Measurements from ENCODE around the gene BRD3. TPM values are rescaled to one million over a fixed set of nuclear protein-coding genes. Genes with fewer than 3 reads are reported as not detected.

BRD3 gene
- total and polyA plus RNA-seq, 2 of the 8 experiments (the other 6 are each of a cell fraction or from before 2014, with no cell fraction given): 31.0 to 82.7 TPM

DNA sequence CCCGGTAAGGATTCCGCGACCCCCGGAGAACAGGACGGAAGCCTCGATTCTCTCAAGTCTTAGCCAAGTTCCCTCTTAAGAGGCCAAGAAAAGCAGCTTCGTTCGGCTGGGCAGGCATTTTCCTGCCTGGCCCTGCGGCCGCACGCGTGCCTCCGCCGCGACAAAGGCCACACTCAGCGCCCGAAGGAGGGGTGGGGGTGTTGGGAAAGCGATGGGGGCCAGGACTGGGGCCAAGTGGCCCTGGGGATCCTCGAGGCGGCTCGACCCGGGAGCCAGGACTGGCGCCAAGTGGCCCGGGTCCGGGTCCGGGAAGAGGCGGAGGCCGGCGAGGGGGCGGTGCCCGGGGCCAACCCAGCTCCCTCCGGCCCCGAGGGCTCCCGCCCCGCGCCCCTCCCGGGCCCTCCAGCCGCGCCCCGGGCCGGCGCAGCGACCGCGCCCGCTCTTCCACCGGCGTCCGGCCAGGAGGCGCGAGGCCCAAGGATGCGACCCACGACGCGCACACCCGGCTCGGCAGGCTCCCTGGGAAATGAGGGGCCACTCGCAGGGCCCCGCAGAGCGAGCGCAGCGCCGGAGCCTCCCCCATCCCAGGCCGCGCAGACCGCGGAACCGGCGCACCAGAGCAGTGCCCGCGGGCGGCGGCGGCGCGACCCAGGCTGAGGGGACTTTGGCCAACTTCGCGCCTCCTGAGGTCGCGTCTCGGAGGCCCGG, 76.5 kb downstream of the BRD3 start:
- H3K36me3 ChIP-seq (ENCODE audit: control insufficient read depth in 2 of 4, insufficient read depth in 4 of 4, low read length in 3 of 4): no peaks in the 10 kb centered on the region
- H4K91ac ChIP-seq (replicated peaks; ENCODE audit: insufficient read length, low read length): peak overlapping the region; percentile 65
- no peak overlapping the region for H3K4ac ChIP-seq (replicated peaks; ENCODE audit: insufficient read length, low read depth, low read length)
- H3K9me3 ChIP-seq (ENCODE audit: insufficient read depth in 2 of 2, low read depth in 1 of 2, low read length in 1 of 2): no peaks in the 10 kb centered on the region
- H3K27me3 ChIP-seq (replicated peaks in 1 of 4; ENCODE audit: control insufficient read depth in 3 of 4, extremely low read depth in 1 of 4, insufficient read depth in 3 of 4, low read length in 3 of 4): no peaks in the 10 kb centered on the region
- DNase-seq (ENCODE audit: low read depth in 1 of 2, low spot score in 2 of 2) (no peak), FAIRE-seq (no peak)
- H3K9ac ChIP-seq (replicated peaks in 1 of 4; ENCODE audit: extremely low read depth in 1 of 4, low read depth in 3 of 4, low read length in 3 of 4): peak overlapping the region; percentile 6 to 55 (median 42); a peak in 4 of 7 replicates
- H3K4me2 ChIP-seq (ENCODE audit: insufficient read depth in 1 of 2, low read depth in 2 of 2, low read length in 2 of 2): peak overlapping the region; percentile 78 to 88
- no peak overlapping the region for H3K23ac ChIP-seq (ENCODE audit: insufficient read length)
- H4K5ac ChIP-seq (ENCODE audit: insufficient read length, low read depth, low read length): no peak overlapping the region
- ChIA-PET CTCF (ENCODE audit: partially characterized antibody) (interaction anchor here (0.6 to 1.9 kb wide), 5 partner anchors 11 to 248 kb away, joined by 3 to 9 read pairs (median 4); no protein-coding TSS in a partner anchor), POLR2A (ENCODE audit: partially characterized antibody) (interaction anchor here (0.9 to 1.2 kb wide), 5 partner anchors 11 to 334 kb away, joined by 3 to 4 read pairs (median 3); no protein-coding TSS in a partner anchor)
- no peak overlapping the region for H2AFZ ChIP-seq (ENCODE audit: low read length)
- H3K4me1 ChIP-seq (replicated peaks in 1 of 4; ENCODE audit: control insufficient read depth in 3 of 4, insufficient read depth in 4 of 4, low read length in 3 of 4): peaks cover 0 to 20% (median 12%) of the 10 kb centered on the region in 4 experiments; a peak in 5 of 7 replicates
- H4K20me1 ChIP-seq (replicated peaks in 1 of 2; ENCODE audit: control insufficient read depth in 1 of 2, insufficient read depth in 2 of 2, low read length in 2 of 2): peaks cover 18 to 23% of the 10 kb centered on the region in 2 experiments
- no peak overlapping the region for H3K56ac ChIP-seq (replicated peaks; ENCODE audit: insufficient read length, low read depth, low read length)
- H2BK20ac ChIP-seq (ENCODE audit: low read length): no peak overlapping the region
- H3K23me2 ChIP-seq (ENCODE audit: low read depth, low read length): peaks cover 4% of the 10 kb centered on the region; the same call in 1 of the 2 replicates
- H2BK5ac ChIP-seq (ENCODE audit: low read depth, low read length): no peak overlapping the region; the same call in 1 of the 2 replicates
- peak overlapping the region; percentile 40 to 93 (median 62) for H3K4me3 ChIP-seq (ENCODE audit: extremely low read depth in 1 of 4, insufficient read depth in 2 of 4, low read depth in 3 of 4, low read length in 4 of 4)
- no peak overlapping the region for H2BK120ac ChIP-seq (replicated peaks; ENCODE audit: low read depth, low read length)
- H4K8ac ChIP-seq (ENCODE audit: extremely low read depth, insufficient read depth, low read length): no peak overlapping the region
- H2BK12ac ChIP-seq (ENCODE audit: low read depth, low read length): no peak overlapping the region
- TF ChIP-seq SP4 (IDR thresholded peaks at IDR 0.05; ENCODE audit: low read length): no peak
- peak; percentile 51 for TF ChIP-seq CTBP2 (IDR thresholded peaks at IDR 0.05; ENCODE audit: borderline replicate concordance, insufficient read depth, insufficient read length, low read length)
- no peak overlapping the region for H3K14ac ChIP-seq (ENCODE audit: insufficient read length)
- WGBS, 2 experiments (ENCODE audit: extremely low coverage in 1 of 2, insufficient coverage in 1 of 2, insufficient read length in 1 of 2, insufficient replicate concordance in 2 of 2, low coverage in 1 of 2, low lambda C conversion rate in 2 of 2, missing lambda C conversion rate in 1 of 2): 2% methylated on average over 36 of the region's 82 CpGs; no CpG with 5 or more reads in 1 of the 2 experiments
- no peak overlapping the region for H3K27ac ChIP-seq (ENCODE audit: low read depth, low read length)
- H3K79me2 ChIP-seq (ENCODE audit: control insufficient read depth in 1 of 2, insufficient read depth in 2 of 2, low read length in 2 of 2): peaks cover 13 to 45% of the 10 kb centered on the region in 2 experiments; a peak in 3 of 4 replicates
- H3K79me1 ChIP-seq (ENCODE audit: low read depth, low read length): peaks cover 10% of the 10 kb centered on the region; the same call in 1 of the 2 replicates
- no peak overlapping the region for H2AK5ac ChIP-seq (ENCODE audit: low read depth, low read length)
- H2BK15ac ChIP-seq (ENCODE audit: low read length): no peak overlapping the region
- no peak overlapping the region for H3K18ac ChIP-seq (ENCODE audit: extremely low read depth, low read length)
